Ectodermal cell (in vitro differentiated cells): ENCODE data around the gene KLHL2.
"Not testable (repeated sequence)": the region's sequence is repeated elsewhere in the genome, so short reads cannot be mapped to it uniquely, and the experiment has no call there.

Experiments used
- H3K27ac ChIP-seq: 2 replicates; pipeline ENCODE4 v1.7.0; 2013; ENCODE audit warnings: mild to moderate bottlenecking, low read depth, low read length; ENCODE audit not compliant: insufficient read depth, poor library complexity, severe bottlenecking
- H3K27me3 ChIP-seq: 2 replicates; pipeline ENCODE4 v1.7.0; 2013; ENCODE audit warnings: mild to moderate bottlenecking, low read length; ENCODE audit not compliant: insufficient read depth, control insufficient read depth, poor library complexity, severe bottlenecking
- H3K36me3 ChIP-seq: one replicate; pipeline ENCODE4 v1.7.0; 2013; ENCODE audit warnings: low read length; ENCODE audit not compliant: control insufficient read depth, insufficient read depth
- H3K4me1 ChIP-seq: one replicate; pipeline ENCODE4 v1.7.0; 2013; ENCODE audit warnings: low read length; ENCODE audit not compliant: control insufficient read depth, insufficient read depth
- H3K4me3 ChIP-seq: 2 replicates; pipeline ENCODE4 v1.7.0; 2013; ENCODE audit warnings: low read depth, low read length, control low read depth; ENCODE audit not compliant: insufficient read depth
- H3K9me3 ChIP-seq: 2 replicates; pipeline ENCODE4 v1.7.0; 2013; ENCODE audit warnings: mild to moderate bottlenecking, low read length, moderate library complexity; ENCODE audit not compliant: control insufficient read depth
- WGBS, 2 experiments: methylation state at CpG; one replicate each; pipeline ENCODE4 v1.1.7; 2013; ENCODE audit warnings: missing lambda C conversion rate in 2 of 2; 5-methylcytosine and 5-hydroxymethylcytosine counted together

Gene KLHL2

GRCh38 chr4:165229490-165230200 is 22.3 kb downstream of the KLHL2 start:
- H3K36me3 ChIP-seq, H3K4me3 ChIP-seq, H3K4me1 ChIP-seq, H3K9me3 ChIP-seq, H3K27me3 ChIP-seq, H3K27ac ChIP-seq: not testable (repeated sequence)
- 90 to 96% methylated on average over 3 to 4 of the region's 4 CpGs for WGBS, 2 experiments

DNA sequence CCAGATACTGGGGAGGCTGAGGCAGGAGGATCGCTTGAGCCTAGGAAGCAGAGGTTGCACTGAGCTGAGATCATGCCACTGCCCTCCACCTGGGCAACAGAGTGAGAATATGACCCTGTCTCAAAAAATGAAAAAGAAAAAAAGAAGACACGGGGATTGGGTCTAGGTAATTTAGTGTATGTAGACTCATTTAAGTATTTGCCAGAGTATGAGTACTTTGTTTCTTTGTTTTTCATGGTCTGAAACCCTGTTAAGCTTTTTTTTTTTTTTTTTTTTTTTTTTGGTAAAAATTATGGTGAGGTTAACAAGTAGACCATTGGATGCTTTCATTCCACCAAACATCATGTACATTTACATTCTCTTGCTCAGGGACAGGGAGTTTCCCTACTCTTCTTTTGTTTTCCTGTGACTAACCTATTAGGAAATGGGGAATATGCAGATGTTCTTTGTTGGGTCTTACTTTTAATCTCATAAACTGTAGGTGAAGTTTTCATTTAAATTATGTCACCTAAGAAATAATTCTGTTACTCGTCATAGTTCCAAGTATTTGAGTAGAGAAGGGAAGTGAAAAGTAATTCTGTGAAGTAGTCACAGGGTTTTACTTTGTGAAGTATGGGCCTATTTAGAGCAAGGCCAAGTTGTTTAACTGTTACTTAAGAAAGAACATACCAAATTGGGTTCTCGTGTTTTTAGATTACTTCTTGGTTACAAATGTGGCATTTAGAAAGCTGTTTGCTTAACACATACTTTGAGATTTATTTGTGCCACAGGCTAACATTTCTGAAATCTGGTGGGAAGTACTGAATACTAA is 25.5 kb downstream of the KLHL2 start:
- not testable (repeated sequence) for H3K4me3 ChIP-seq, H3K36me3 ChIP-seq, H3K27ac ChIP-seq, H3K27me3 ChIP-seq, H3K4me1 ChIP-seq, H3K9me3 ChIP-seq
- WGBS, 2 experiments: 91 to 97% methylated on average over 4 of the region's 4 CpGs

- Histone ChIP-seq H3K4me3 (no peak overlapping the region), H3K4me1 (no peaks in the 10 kb centered on the region), H3K9me3 (no peaks in the 10 kb centered on the region), H3K36me3 (no peaks in the 10 kb centered on the region), H3K27ac (no peak overlapping the region), H3K27me3 (no peaks in the 10 kb centered on the region)
- 93 to 96% methylated on average over 4 to 5 of the region's 5 CpGs for WGBS, 2 experiments
Measured at GRCh38 chr4:165234766-165235165, 27.4 kb downstream of the KLHL2 start.

- H3K27me3 ChIP-seq, H3K9me3 ChIP-seq, H3K36me3 ChIP-seq, H3K27ac ChIP-seq, H3K4me3 ChIP-seq, H3K4me1 ChIP-seq: not testable (repeated sequence)
- no CpG with 5 or more reads among the region's 1 CpG for WGBS, 2 experiments
Measured at GRCh38 chr4:165236852-165237251, 29.5 kb downstream of the KLHL2 start.

DNA sequence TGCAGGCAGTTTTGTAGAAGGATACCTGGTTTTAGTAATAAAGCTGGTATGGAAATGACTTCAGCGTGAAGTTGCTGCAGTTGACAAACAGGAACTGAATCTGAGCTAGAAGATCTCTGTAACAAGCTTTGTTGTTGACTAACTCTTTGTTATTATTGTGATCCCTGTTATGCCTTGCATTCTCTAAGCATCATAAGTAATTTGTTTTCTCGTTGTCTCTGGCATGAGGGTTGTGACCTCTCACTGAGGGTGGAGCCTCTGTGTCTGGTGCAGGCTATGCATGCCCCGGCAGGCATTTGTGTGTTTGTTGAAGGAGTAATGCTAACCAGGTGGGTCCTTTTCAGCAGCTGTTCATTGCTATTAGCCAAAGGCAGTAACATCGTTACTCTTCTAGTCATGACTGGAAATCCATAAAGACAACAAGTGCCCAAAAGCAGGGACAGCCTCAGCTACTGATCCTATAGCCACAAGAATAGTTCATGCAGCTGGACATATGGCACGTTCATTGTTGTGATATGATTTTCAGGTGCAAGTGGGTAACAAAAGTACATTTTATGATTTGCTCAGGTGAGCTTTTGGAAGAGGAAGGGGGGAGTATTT is 30.8 kb downstream of the KLHL2 start:
- not testable (repeated sequence) for H3K27me3 ChIP-seq, H3K9me3 ChIP-seq, H3K4me3 ChIP-seq, H3K27ac ChIP-seq, H3K36me3 ChIP-seq, H3K4me1 ChIP-seq
- 79 to 90% methylated on average over 4 to 5 of the region's 5 CpGs for WGBS, 2 experiments

- H3K27ac ChIP-seq, H3K9me3 ChIP-seq, H3K4me1 ChIP-seq: not testable (repeated sequence)
Measured at GRCh38 chr4:165240761-165241160, 33.4 kb downstream of the KLHL2 start.

GRCh38 chr4:165244148-165244547 is 36.8 kb downstream of the KLHL2 start:
- H3K4me3 ChIP-seq, H3K27ac ChIP-seq, H3K9me3 ChIP-seq, H3K36me3 ChIP-seq, H3K4me1 ChIP-seq, H3K27me3 ChIP-seq: not testable (repeated sequence)
- 93 to 95% methylated on average over 1 to 2 of the region's 2 CpGs for WGBS, 2 experiments

More at GRCh38 chr4:165240761-165241160, 33.4 kb downstream of the KLHL2 start:
- H3K27me3 ChIP-seq, H3K36me3 ChIP-seq, H3K4me3 ChIP-seq: not testable (repeated sequence)

- not testable (repeated sequence) for H3K27me3 ChIP-seq, H3K36me3 ChIP-seq, H3K4me3 ChIP-seq, H3K4me1 ChIP-seq, H3K27ac ChIP-seq, H3K9me3 ChIP-seq
- 93 to 97% methylated on average over 9 of the region's 10 CpGs for WGBS, 2 experiments
Measured at GRCh38 chr4:165244587-165245186, 37.3 kb downstream of the KLHL2 start.

GRCh38 chr4:165248102-165248501 is 40.7 kb downstream of the KLHL2 start:
- no peak overlapping the region for H3K27ac ChIP-seq
- no peaks in the 10 kb centered on the region for H3K27me3 ChIP-seq
- no peak overlapping the region for H3K4me3 ChIP-seq
- 93% methylated on average over 3 of the region's 3 CpGs for WGBS, 2 experiments
- no peaks in the 10 kb centered on the region for H3K9me3 ChIP-seq
- no peaks in the 10 kb centered on the region for H3K36me3 ChIP-seq
- no peaks in the 10 kb centered on the region for H3K4me1 ChIP-seq

DNA sequence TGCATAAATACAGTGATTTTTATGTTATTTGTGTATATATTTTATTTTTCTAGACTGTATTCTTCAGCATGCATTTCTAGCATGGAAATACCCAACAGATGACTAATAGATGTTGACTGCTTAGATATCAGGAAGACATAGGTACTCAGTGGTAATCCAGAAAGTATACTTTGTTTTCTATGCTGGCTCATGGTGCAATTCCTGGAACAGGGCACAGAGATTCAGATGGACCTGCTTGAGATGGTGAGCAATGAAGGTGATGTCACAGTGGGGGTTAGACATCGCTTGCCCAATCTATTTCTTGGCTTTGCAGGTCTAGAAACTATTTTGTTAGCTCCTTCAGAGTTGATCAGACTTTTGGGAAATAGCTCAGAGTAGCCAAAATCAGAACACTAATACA is 41.5 kb downstream of the KLHL2 start:
- not testable (repeated sequence) for H3K4me1 ChIP-seq, H3K9me3 ChIP-seq, H3K4me3 ChIP-seq, H3K36me3 ChIP-seq, H3K27me3 ChIP-seq, H3K27ac ChIP-seq
- WGBS, 2 experiments: 75 to 100% methylated on average over 1 of the region's 1 CpG
